ENCODE measurements around the gene ZBED4.
A peak's percentile ranks its signal among the peaks of the same experiment; 100 is the strongest.

ZBED4 gene

GRCh38 chr22:49825944-49826602, 27.6 kb upstream of the ZBED4 start:
- peak; percentile 82 for FAIRE-seq
- TF ChIP-seq TAF1 (IDR thresholded peaks at IDR 0.05; ENCODE audit: low read depth, low read length) (no peak), SPI1 (IDR thresholded peaks at IDR 0.05; ENCODE audit: low read depth, low read length) (no peak), POLR2AphosphoS5 (IDR thresholded peaks at IDR 0.05; ENCODE audit: low read depth, low read length) (no peak), POLR2A (IDR thresholded peaks at IDR 0.05; ENCODE audit: low read depth, low read length) (no peak; the same call in 1 of the 2 replicates), POU2F2 (IDR thresholded peaks at IDR 0.05; ENCODE audit: low read depth, low read length) (no peak), PAX5 (IDR thresholded peaks at IDR 0.05; ENCODE audit: insufficient read depth, low read length, severe bottlenecking) (no peak)
- no peak for DNase-seq (ENCODE audit: insufficient read length, low spot score)

DNA sequence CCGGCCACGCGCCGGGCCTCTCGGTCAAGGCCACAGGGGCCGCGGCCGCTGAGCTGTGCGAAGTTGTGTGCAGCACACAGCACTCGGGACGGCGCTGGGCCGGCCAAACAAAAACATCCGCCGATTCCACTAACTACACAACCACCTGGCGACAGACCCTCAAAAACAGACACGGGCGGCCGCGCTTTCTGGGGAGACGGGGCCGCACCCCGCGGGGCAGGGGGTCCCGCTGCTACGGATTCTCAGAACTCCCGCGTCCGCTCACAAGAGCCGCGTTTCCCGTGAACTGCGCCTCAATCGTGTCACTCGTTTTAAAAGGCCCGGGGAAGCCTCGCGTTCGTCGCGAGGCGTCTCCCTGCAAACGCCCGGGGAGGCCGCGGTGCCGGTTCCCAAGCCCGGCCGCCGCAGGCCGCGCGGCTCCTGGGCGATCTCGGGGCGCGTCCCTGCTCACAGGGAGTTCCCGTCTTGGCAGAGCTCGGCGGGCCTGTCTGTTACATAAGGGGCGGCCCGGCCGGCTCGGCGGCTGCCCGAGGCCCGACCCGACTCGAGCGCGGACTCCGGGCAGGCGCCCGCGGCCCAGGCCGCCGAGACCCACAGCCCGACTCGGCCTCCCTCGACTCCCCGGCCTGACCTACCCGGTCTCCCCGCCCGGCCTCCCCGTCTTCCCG, 26.9 kb upstream of the ZBED4 start:
- DNase-seq (ENCODE audit: insufficient read length, low spot score) (no peak), FAIRE-seq (no peak)
- TF ChIP-seq PAX5 (IDR thresholded peaks at IDR 0.05; ENCODE audit: insufficient read depth, low read length, severe bottlenecking) (no peak), SPI1 (IDR thresholded peaks at IDR 0.05; ENCODE audit: low read depth, low read length) (no peak)

GRCh38 chr22:49827271-49827852, 26.3 kb upstream of the ZBED4 start:
- DNase-seq (ENCODE audit: insufficient read length, low spot score) (no peak), FAIRE-seq (no peak)
- TF ChIP-seq POLR2A (IDR thresholded peaks at IDR 0.05; ENCODE audit: low read depth, low read length), result no peak
- no peak for TF ChIP-seq TAF1 (IDR thresholded peaks at IDR 0.05; ENCODE audit: low read depth, low read length)

DNA sequence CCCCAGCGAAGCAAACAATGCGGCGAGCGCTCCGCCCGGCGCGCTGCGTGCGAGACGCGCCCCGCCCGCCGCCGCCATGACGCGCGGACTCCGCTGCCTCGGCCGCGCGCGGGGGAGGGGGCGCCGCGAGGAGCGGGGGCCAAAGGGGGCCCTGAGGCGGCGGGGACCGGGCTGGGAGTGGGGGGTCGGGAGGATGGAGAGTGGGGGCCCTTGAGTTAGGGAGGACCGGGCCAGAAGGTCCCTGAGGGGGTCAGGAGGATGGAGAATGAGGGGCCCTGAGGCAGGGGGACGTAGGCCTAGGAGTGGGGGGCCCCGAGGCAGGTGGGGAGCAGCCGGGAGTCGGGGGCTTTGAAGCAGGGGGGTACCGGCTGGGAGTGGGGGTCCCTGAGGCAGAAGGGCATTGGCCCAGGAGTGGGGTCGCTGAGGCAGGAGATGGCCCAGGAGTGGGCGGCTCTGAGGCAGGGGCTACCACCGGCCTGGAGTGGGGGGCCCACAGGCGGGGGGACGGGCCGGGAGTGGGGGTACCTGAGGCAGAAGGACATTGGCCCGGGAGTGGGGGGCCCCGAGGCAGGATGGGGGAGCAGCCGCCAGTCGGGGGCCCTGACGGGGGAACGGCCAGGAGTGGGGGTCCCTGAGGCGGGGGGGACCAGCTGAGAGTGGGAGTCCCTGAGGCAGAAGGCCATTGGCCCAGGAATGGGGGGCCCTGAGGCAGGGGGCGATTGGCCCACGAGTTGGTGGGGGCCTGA, 25.6 kb upstream of the ZBED4 start, which contains the start of gene BRD1:
TSS of gene BRD1 (minus strand) at position 21 of the 746 bp plus-strand sequence. CDS start 3,556 bp downstream, outside the sequence.
- DNase-seq (ENCODE audit: insufficient read length, low spot score) (peak; percentile 67), FAIRE-seq (peak; percentile 93)

DNA sequence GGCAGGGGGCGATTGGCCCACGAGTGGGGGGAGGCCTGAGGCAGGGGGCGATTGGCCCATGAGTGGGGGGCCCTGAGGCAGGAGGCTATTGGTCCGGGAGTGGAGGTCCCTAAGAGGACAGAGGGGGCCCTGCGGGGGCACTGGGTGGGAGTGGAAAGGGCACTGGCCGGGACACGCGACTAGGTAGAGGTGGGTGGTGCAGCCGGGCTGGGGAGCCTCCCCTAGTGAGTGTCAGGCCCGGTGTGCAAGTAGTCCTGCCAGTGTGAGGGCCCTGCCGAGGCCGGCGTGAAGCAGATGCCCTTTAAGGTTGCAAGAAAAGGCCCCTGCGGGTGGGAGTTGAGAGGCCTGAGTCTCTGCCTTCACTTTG, 25.1 kb upstream of the ZBED4 start:
- DNase-seq (ENCODE audit: insufficient read length, low spot score), result no peak
- TF ChIP-seq POU2F2 (IDR thresholded peaks at IDR 0.05; ENCODE audit: low read depth, low read length) (no peak), TAF1 (IDR thresholded peaks at IDR 0.05; ENCODE audit: low read depth, low read length) (no peak), PAX5 (IDR thresholded peaks at IDR 0.05; ENCODE audit: insufficient read depth, low read length, severe bottlenecking) (no peak), POLR2AphosphoS5 (IDR thresholded peaks at IDR 0.05; ENCODE audit: low read depth, low read length) (no peak), POLR2A (IDR thresholded peaks at IDR 0.05; ENCODE audit: low read depth, low read length) (no peak), SPI1 (IDR thresholded peaks at IDR 0.05; ENCODE audit: low read depth, low read length) (no peak)
- no peak for FAIRE-seq

More for the DNA sequence above, 25.6 kb upstream of the ZBED4 start, which contains the start of gene BRD1:
- no peak for TF ChIP-seq POLR2A (IDR thresholded peaks at IDR 0.05; ENCODE audit: low read depth, low read length)
- TF ChIP-seq TAF1 (IDR thresholded peaks at IDR 0.05; ENCODE audit: low read depth, low read length), result peak; percentile 58

GRCh38 chr22:49829044-49829853, 24.4 kb upstream of the ZBED4 start:
- DNase-seq (ENCODE audit: insufficient read length, low spot score) (no peak), FAIRE-seq (peak; percentile 86)
- no peak for TF ChIP-seq PAX5 (IDR thresholded peaks at IDR 0.05; ENCODE audit: insufficient read depth, low read length, severe bottlenecking)
- TF ChIP-seq POLR2A (IDR thresholded peaks at IDR 0.05; ENCODE audit: low read depth, low read length), result no peak
- TF ChIP-seq POU2F2 (IDR thresholded peaks at IDR 0.05; ENCODE audit: low read depth, low read length), result no peak
- no peak for TF ChIP-seq POLR2AphosphoS5 (IDR thresholded peaks at IDR 0.05; ENCODE audit: low read depth, low read length)
- no peak for TF ChIP-seq TAF1 (IDR thresholded peaks at IDR 0.05; ENCODE audit: low read depth, low read length)
- TF ChIP-seq SPI1 (IDR thresholded peaks at IDR 0.05; ENCODE audit: low read depth, low read length), result no peak

GRCh38 chr22:49833340-49834007, 20.2 kb upstream of the ZBED4 start:
- FAIRE-seq, result peak; percentile 9
- no peak for TF ChIP-seq PAX5 (IDR thresholded peaks at IDR 0.05; ENCODE audit: insufficient read depth, low read length, severe bottlenecking)
- no peak for DNase-seq (ENCODE audit: insufficient read length, low spot score)

- TF ChIP-seq SPI1 (IDR thresholded peaks at IDR 0.05; ENCODE audit: low read depth, low read length) (no peak), TAF1 (IDR thresholded peaks at IDR 0.05; ENCODE audit: low read depth, low read length) (no peak), POU2F2 (IDR thresholded peaks at IDR 0.05; ENCODE audit: low read depth, low read length) (no peak), PAX5 (IDR thresholded peaks at IDR 0.05; ENCODE audit: insufficient read depth, low read length, severe bottlenecking) (no peak), POLR2A (IDR thresholded peaks at IDR 0.05; ENCODE audit: low read depth, low read length) (no peak), POLR2AphosphoS5 (IDR thresholded peaks at IDR 0.05; ENCODE audit: low read depth, low read length) (no peak)
- FAIRE-seq, result no peak
- DNase-seq (ENCODE audit: insufficient read length, low spot score), result peak; percentile 68
These were observed 14.6 kb upstream of the ZBED4 start for GRCh38 chr22:49838771-49839717.

All from GM12891 (cell line).